HG02884 (cell line): ENCODE results near the gene CES1.
"Not testable (repeated sequence)": the region's sequence is repeated elsewhere in the genome, so short reads cannot be mapped to it uniquely, and the experiment has no call there.

Source experiments
- ATAC-seq: cut with Tn5 transposase; IDR thresholded peaks from one replicate; pipeline ENCODE4 v1.9.1; 2021; ENCODE audit warnings: mild to moderate bottlenecking, moderate library complexity; ENCODE audit not compliant: unreplicated experiment

The CES1 gene

DNA sequence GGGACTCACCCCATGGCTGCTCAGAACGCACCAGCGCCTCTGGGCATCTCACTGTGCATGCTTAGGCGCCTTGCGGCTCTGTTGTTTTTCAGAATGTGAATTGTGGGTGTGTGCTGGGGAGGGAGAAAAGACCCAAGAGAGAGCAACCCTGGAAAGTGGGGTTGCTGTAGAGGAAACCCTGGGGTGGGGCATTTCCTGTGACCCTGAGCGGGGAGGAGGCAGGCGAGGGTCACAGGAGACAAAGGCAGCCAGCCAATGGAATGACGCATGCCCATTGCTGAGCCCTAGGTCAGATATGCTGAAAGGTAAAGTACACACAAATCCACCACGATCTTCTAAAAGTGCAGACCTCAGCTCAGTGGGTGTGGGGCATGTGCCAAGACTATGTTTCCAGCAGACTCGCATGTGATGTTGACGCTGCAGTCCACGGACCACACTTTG, 39.9 kb downstream of the CES1 start:
- not testable (repeated sequence) for ATAC-seq

DNA sequence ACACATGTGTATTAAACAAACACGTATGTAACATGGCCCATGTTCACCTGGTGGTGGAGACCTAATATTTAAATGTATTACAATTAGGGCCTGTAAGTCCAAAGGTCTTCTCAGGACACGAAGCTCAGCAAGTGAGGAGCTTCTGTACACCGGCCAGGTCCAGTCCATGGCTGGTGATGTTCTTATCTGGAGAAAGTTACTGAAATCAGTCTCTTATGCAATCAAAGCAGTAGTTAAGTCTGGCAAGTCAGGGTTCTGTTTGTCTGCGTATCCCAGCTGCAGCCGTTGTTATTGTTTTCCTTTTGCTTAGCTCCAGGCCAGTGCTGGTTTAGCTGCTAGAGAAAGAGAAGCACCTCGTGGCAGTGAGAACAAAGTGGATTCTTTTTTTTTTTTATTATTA, 41.4 kb downstream of the CES1 start:
- not testable (repeated sequence) for ATAC-seq

DNA sequence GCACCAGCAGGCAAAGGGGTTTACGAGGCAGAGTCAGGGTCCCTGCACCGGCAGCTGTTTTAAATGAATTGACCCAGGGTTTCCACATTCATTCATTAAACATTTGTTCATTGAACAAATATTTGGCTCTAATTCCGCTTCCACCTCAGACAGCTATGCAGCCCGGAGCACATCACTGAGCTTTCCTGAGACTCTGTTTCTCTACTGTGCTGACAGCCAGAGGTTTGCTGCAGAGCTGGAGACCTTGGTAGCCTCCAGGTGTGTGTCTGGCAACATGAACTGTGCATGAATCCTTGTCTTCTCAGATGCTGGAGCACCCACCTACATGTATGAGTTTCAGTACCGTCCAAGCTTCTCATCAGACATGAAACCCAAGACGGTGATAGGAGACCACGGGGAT, 42.7 kb downstream of the CES1 start:
- ATAC-seq, result not testable (repeated sequence)

DNA sequence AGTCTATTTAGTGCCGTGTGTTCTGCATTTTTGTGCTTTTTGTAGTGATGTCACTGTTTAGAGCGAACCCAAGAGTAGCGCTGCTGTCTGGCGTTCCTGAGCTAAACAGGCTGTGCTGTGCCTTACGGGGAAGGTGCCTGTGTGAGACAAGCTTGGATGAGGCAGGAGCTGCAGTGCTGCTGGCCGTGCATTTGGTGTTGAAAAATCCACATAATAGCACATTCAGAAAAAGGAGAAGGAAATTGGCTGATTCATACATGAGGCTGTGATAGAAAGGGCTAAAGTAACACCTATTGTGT, 50.2 kb downstream of the CES1 start:
- ATAC-seq, result not testable (repeated sequence)

GRCh38 chr16:55782091-55782792, 50.7 kb downstream of the CES1 start:
- ATAC-seq, result not testable (repeated sequence)

DNA sequence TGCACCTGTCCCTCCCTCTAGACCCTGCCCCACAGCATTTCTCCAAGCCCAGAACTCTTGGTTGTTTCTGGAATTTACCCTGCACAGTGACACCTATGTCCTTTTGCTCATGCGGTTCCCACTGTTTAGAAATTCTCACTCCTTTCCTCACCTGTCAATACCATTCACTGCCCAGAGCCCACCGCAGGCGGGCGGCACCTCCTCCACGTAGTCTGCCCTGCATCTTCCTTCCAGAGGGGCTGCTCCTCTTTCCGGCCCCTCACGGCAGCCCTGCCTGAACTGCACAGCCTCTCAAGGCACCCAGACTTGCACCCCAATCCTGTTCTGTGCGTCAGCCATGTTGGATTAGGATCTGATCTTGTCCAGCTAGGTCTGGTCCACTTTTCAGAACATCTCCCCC, 51.4 kb downstream of the CES1 start:
- not testable (repeated sequence) for ATAC-seq

DNA sequence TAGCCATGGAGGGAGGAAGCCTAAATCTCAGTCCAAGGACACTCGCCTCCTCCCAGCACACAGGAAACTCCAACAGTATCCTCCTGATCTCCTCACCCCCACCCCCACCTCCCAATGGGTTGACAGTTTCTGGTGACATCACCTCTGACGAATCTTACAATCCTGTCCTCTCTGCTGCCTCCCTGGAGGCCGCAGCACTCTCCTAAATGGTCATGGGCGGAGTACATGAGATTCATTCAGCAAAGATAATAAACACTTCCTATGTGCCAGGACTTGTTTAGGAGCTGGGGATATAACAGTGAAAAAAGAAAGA, 52.8 kb downstream of the CES1 start:
- not testable (repeated sequence) for ATAC-seq

GRCh38 chr16:55779402-55780094, 53.3 kb downstream of the CES1 start:
- ATAC-seq, result no peak

- ATAC-seq, result no peak
These were observed 54.1 kb downstream of the CES1 start for GRCh38 chr16:55778757-55779156.

DNA sequence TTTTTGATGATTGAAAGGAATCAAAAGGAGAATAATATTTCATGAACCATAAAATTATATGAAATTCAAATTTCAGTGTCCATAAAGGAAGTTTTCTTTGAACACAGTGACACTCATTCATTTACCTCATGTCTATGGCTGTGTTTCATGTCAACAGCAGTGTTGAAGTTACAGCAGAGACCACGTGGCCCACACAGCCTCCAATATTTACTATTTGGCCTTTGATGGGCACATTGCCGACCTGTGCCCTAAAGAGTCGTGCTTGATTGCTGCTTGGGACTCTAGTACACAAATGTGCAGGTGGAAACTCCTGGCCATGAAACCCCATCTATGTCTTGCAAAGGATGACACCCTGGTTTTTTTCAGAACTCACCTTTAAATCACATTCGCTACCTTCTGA, 57.0 kb downstream of the CES1 start:
- ATAC-seq, result no peak

- ATAC-seq, result no peak
These were observed 58.9 kb downstream of the CES1 start for GRCh38 chr16:55773859-55774549.

- no peak for ATAC-seq
These were observed 67.7 kb downstream of the CES1 start for GRCh38 chr16:55765161-55765560.

DNA sequence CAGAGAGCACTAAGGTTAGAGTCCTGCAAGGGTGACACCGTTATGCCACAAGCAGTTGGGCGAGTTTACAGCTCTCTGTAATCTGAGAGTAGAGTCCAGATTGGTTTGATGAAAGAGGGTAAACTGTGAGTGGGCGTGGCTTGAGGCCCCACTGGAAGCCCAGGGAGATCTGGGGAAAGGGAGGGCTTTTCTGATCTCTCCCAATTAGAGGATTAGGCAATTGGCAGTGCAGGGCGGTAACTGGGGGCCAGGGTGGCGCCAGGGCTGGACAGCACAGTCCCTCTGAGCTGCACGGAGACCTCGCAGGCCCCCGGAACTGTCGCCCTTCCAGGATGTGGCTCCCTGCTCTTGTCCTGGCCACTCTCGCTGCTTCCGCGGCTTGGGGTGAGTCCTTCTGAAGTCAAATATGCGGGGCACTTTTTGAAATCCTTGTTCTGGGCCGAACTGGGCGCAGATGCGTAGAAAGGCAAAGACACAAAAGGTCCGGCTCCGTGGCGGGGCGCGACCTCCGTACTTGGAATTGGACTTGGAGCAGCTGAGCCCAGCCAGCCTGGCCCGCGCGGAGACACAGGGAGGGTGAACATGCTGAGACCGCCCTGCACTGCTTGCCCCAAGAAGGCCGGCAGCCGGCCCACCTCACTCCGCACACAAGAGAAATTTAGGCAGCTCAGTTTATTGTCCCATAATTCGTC, 72.4 kb downstream of the CES1 start:
- no peak for ATAC-seq

DNA sequence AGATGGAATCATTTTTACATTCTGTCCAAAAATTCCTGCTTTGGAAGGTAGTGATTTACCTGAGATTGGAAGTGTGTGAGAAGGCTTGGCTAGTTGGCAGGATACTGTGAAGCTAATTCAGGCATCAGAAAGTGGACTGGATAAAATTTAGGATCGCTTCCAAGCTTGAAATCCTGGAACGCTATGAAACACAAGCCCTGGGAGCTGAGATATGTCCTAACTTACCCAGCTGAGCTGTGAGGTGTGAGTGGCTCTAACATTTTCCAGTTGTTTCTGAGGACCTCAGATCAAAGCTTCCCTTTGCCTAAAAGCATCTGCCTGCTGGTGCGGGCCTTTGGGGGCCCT, 73.0 kb downstream of the CES1 start:
- not testable (repeated sequence) for ATAC-seq

DNA sequence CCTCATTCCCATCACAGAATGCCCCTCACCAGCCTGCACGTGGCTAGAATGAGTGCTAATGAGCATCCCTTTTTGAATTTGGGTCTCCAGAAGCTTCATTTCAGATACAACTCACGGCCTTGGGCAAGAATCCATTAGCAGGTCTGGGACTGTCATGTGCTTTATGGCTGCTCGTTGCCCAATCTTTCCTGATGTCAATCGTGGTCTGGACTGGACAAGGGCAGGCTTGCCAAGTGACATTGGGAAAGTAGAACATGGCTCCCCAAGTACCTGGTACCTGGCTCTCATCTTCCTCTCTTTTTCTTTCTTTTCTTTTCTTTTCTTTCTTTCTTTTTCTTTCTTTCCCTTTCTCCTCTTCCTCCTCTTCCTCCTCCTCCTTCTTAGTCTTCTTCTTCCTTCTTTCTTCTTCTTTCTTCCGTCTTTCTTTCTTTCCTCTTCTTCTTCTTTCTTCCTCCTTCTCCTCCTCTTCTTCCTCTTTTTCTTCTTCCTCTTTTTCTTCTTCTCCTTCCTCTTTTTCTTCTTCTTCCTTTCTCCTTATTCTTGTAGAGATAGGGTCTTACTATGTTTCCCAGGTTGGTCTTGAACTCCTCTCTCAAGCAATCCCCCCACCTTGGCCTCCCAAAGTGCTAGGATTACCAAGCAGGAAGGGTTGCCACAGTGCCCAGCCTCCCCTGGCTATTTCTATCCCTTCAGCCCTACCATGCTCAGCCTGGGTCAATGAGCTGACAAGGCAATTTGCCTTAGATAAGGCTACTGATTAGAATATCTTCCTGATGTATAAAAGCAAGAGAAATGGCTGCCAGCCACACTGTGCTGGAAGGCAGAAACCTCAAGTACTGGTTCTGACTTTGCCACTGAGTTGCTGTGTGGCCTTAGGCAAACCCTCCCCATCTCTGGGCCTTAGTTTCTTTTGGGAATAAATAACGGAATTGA, 75.0 kb downstream of the CES1 start:
- not testable (repeated sequence) for ATAC-seq

DNA sequence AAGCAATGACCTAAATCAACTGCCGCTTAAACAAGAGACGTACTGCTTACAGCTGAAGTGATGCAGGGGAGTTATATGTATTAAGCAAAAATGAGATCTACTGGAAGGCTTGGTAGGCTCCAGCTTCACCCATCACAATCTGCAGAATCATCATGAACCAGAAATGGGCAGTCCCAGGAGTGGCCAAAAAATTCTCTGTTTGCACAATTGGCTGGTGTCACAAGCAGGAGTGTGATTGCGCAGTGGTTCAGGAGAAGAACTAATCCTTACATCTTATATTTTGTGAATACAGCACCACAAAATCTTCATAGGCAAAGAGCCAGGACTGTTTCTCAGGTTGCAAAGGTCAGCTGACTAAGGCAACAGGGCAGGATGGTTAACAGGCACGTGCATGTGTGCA, 75.9 kb downstream of the CES1 start:
- ATAC-seq, result no peak

DNA sequence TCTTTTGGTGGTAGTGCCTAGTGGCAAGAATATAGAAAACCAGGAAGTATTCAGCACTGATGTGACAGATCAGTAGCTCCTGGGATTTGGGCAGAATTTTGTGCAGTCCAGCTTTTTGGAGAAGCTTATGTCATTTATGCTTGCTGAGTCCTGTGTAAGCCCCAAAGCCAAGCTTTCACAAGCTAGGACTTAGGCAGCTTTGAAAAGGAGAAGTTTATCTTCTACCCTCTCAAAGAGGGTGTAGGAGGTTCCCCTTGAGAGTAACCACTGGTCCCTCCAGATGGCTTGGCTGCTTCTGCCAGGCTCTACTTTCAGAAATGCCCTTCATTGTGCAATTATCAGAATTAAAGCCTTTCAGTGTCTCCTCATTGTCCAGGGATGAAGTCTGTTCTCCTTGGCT, 78.8 kb downstream of the CES1 start:
- ATAC-seq, result no peak

DNA sequence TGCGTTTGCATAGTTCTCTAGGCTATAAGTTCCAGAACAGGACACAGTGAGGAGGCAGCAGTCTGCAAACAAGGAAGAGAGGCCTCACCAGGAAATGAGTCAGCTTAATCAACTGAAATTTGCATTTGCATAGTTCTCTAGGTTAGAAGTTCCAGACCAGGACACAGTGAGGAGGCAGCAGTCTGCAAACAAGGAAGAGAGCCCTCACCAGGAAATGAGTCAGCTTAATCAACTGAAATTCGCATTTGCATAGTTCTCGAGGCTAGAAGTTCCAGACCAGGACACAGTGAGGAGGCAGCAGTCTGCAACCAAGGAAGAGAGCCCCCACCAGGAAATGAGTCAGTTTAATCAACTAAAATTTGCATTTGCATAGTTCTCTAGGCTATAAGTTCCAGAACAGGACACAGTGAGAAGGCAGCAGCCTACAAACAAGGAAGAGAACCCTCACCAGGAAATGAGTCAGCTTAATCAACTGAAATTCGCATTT, 79.7 kb downstream of the CES1 start:
- ATAC-seq, result not testable (repeated sequence)
